GM10248 (cell line): ENCODE data around the gene EIF1AD.

Experiments used
- CTCF ChIA-PET: fragments of 300-600 bp; sonication (Branson Sonifier 250); formaldehyde crosslinking; extraction: SDS; loops from one replicate; lab custom pipeline; 2021; ENCODE audit warnings: antibody characterized with exemption; lab: Yijun Ruan, JAX
- POLR2A ChIA-PET: fragments of 350-650 bp; sonication (Branson Sonifier 250); formaldehyde crosslinking; extraction: SDS; loops from one replicate; lab custom pipeline; 2020; ENCODE audit warnings: antibody characterized with exemption; lab: Yijun Ruan, JAX
- DNase-seq: peaks from one replicate; pipeline ENCODE4 v3.0.0; 2012; ENCODE audit errors: extremely low spot score
- TF ChIP-seq, protein P1 (sequence below): IDR thresholded peaks from 2 replicates; pipeline ENCODE4 v1.5.1; 2012; ENCODE audit warnings: mild to moderate bottlenecking, low read depth; ENCODE audit errors: extremely low read depth, missing control alignments, control extremely low read depth

The EIF1AD gene

DNA sequence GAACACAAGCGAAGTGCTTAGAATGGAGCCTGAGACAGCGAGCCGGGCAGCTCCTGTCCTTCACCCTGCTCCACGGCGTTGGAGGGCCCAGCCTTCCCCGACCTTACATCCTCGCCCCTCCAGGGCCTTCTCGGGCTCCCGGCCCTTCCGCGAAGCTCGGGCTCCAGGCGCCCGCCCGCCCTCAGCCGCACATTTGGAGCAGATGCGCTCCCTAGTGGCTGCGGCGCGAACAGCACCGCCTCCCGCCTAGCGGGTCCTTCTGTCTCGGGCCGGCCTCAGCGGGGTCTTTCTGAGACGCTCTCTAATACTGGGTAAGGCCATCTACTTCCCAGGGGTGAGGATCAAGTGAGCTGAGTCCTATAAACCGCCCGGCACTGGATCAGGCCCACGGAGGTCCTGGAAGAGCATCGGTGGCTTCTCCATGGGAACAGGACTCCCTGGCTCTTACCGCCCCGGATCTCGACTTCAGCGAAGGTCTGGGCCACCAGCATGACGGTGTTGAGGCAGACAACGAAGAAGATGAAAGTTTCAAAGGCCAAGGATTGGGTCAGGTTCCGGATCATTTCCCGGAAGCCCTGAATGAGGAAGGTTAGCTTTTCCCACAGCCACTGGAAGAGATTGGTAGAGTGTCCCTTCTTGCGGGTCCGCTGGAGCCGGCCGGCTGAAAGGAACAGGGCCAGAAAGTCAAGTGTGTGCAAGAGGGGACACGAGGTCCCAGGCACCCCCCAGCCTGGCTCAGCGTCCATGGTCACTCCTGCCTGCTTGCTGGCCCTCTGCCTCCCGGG is 20.6 kb upstream of the EIF1AD start:
- DNase-seq: peak; percentile 92
- CTCF ChIA-PET: interaction anchor here (0.7 to 5.2 kb wide), 49 partner anchors 9 to 360 kb away, joined by 3 to 67 read pairs (median 4); partner anchors contain the start of genes BANF1, CCDC85B, CST6 and EFEMP2
- TF ChIP-seq, protein P1, sequence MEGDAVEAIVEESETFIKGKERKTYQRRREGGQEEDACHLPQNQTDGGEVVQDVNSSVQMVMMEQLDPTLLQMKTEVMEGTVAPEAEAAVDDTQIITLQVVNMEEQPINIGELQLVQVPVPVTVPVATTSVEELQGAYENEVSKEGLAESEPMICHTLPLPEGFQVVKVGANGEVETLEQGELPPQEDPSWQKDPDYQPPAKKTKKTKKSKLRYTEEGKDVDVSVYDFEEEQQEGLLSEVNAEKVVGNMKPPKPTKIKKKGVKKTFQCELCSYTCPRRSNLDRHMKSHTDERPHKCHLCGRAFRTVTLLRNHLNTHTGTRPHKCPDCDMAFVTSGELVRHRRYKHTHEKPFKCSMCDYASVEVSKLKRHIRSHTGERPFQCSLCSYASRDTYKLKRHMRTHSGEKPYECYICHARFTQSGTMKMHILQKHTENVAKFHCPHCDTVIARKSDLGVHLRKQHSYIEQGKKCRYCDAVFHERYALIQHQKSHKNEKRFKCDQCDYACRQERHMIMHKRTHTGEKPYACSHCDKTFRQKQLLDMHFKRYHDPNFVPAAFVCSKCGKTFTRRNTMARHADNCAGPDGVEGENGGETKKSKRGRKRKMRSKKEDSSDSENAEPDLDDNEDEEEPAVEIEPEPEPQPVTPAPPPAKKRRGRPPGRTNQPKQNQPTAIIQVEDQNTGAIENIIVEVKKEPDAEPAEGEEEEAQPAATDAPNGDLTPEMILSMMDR: peak; percentile 97

DNA sequence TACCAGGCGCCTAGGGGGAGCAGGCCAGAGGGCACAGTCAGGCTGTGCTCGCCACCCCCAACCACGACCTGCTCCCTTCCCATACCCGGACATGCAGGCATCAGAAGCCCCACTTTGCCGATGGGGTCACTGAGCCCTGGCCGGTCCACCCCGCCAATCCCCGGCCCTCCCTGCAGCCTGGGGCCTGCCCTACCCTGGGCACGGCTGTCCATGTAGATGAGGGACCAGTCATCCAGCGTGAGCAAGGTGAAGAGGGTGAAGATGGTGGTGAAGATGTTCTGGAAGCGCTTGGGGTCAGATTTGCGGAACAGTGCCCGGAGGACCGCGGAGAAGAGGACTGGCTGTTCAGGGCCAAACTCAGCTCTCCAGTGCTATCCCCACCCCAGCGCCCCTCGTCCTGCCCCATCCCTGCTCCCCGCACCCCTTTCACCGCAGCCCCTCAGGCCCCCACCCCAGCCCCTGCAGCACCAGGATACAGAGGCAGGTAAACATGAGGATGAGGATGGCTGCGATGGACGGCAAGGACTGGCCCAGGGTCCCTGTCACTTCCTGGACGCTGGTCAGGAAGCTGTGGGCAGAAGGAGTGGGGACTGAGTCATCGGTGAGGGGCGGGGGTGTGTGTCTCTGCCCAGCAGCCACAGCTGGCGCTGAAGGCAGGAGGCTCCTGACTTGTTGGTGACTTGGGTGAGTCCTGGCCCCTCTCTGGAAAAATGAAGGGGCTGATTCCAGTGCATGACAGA is 18.8 kb upstream of the EIF1AD start:
- ChIA-PET CTCF (interaction anchor here (1.2 to 5.2 kb wide), 4 partner anchors 11 to 136 kb away, joined by 3 to 67 read pairs (median 30); partner anchors contain the start of genes BANF1, CST6 and EIF1AD), POLR2A (no interaction called here)
- TF ChIP-seq, protein P1: no peak
- no peak for DNase-seq

More for the DNA sequence above, 20.6 kb upstream of the EIF1AD start:
- POLR2A ChIA-PET: no interaction called here

DNA sequence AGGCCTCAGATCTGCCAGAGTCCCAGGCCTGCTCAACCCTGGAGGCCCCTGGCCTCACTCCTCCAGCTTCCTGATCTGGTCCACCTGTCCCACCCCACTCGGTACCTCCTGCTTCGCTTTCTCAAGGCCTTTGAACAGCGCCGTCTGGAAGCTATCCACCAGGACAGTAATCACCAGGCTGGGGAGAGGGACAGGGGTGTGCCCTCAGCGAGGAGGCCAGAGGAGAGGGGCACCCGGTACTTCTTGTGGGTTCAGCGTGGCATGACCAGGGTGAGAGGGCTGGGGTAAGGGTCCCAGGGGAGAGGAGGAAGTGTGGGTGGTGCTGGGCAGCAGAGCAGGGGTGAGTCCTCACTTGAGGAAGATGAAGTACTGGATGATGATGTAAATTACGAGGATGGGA is 18.3 kb upstream of the EIF1AD start:
- TF ChIP-seq, protein P1: no peak
- ChIA-PET CTCF (interaction anchor here (1.0 to 5.2 kb wide), 4 partner anchors 10 to 136 kb away, joined by 3 to 67 read pairs (median 5); partner anchors contain the start of genes BANF1, CST6 and EIF1AD), POLR2A (no interaction called here)
- DNase-seq: no peak

DNA sequence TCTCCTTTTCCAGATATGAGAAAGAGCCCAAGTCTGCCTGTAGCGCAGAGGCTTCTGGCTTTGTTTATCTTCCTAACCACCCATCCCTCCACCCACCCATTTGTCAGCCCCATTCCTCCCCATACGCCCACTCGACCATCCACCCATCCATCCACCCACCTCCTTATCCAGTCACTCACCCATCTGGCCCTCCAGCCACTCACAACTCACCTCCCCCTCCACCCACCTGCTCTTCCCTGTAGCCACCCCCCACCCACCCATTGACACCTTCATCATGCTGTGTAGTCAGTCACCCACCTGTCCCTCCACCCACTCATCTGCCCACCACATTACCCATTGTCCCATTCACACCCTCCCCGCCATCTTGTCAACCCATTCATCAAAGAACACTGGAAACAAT is 15.4 kb upstream of the EIF1AD start:
- POLR2A ChIA-PET: no interaction called here

DNA sequence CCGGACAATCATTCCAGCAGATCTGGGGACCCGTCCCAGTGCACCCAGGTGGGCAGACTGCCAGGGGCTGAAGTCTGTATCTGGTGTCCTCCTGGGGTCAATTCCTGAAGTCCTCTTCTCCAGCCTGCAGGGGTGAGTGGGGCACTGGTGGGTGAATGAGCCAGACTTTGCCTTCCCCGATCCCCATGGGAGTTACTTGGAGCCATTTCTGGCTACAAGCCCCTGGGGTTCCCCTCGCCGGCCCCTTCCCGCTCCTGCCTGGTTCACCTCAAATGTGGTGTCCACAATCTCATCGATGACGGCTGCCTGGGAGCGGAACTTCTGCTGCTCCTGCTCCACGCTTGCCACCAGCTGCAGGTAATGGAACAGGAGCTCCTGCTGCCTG is 14.8 kb upstream of the EIF1AD start:
- POLR2A ChIA-PET: no interaction called here
- CTCF ChIA-PET: interaction anchor here (0.8 to 1.3 kb wide), 2 partner anchors 28 to 133 kb away, joined by 4 read pairs; no protein-coding TSS in a partner anchor
- no peak for DNase-seq
- TF ChIP-seq, protein P1: no peak

More for the DNA sequence above, 15.4 kb upstream of the EIF1AD start:
- CTCF ChIA-PET: no interaction called here
- no peak for DNase-seq
- TF ChIP-seq, protein P1: no peak
